Stimulated activated CD8-positive, alpha-beta memory T cell treated with anti-CD3 and anti-CD28 coated beads, Interleukin-15, amount 100 ng/mL, for 4 hours (primary cell): Measurements from ENCODE around the gene FAM221A.
"Not testable (repeated sequence)": the region's sequence is repeated elsewhere in the genome, so short reads cannot be mapped to it uniquely, and the experiment has no call there.

Experiments
- DNase-seq, 2 donors: peaks; one replicate each; pipeline ENCODE4 v3.0.0-alpha.2; 2020; ENCODE audit warnings: low read depth in 2 of 2

Gene FAM221A

GRCh38 chr7:23709081-23709750 is 29.2 kb downstream of the FAM221A start:
- DNase-seq, result no peak

GRCh38 chr7:23710000-23710399 is 30.0 kb downstream of the FAM221A start, which contains the start of gene STK31:
TSS of gene STK31 (plus strand) at chr7:23710219. CDS start at chr7:23710286, 67 bp downstream.
- no peak for DNase-seq

GRCh38 chr7:23712368-23713284 is 32.6 kb downstream of the FAM221A start:
- no peak for DNase-seq

GRCh38 chr7:23713285-23714149 is 33.5 kb downstream of the FAM221A start:
- no peak for DNase-seq

GRCh38 chr7:23714150-23714464 is 34.1 kb downstream of the FAM221A start:
- DNase-seq, result no peak

- no peak for DNase-seq
Measured at GRCh38 chr7:23714579-23714978, 34.6 kb downstream of the FAM221A start.

- DNase-seq, result no peak
Measured at GRCh38 chr7:23715099-23715498, 35.1 kb downstream of the FAM221A start.

- no peak for DNase-seq
Measured at GRCh38 chr7:23717788-23718187, 37.8 kb downstream of the FAM221A start.

- no peak for DNase-seq
Measured at GRCh38 chr7:23721456-23721855, 41.5 kb downstream of the FAM221A start.

- not testable (repeated sequence) for DNase-seq
Measured at GRCh38 chr7:23722587-23723216, 42.7 kb downstream of the FAM221A start.

- DNase-seq, result not testable (repeated sequence)
Measured at GRCh38 chr7:23724113-23724512, 44.1 kb downstream of the FAM221A start.

- no peak for DNase-seq
Measured at GRCh38 chr7:23742051-23742450, 62.1 kb downstream of the FAM221A start.

GRCh38 chr7:23743226-23743625 is 63.2 kb downstream of the FAM221A start:
- DNase-seq, result no peak

GRCh38 chr7:23746629-23747028 is 66.6 kb downstream of the FAM221A start:
- no peak for DNase-seq

- DNase-seq, result no peak
Measured at GRCh38 chr7:23751852-23752251, 71.9 kb downstream of the FAM221A start.
